H9 (cell line): ENCODE results near the gene TRMT11. TPM values are rescaled to one million over a fixed set of nuclear protein-coding genes. Genes with fewer than 3 reads are reported as not detected.

Experiments used
- DNase-seq: peaks from one replicate; pipeline ENCODE4 v3.0.0-alpha.2; 2017
- H2AFZ ChIP-seq: one replicate; pipeline ENCODE4 v1.6.1; 2013; ENCODE audit warnings: mild to moderate bottlenecking, low read length, control low read depth, moderate library complexity
- H2AK5ac ChIP-seq: 2 replicates; pipeline ENCODE4 v1.6.1; 2013; ENCODE audit warnings: low read length, control low read depth, mixed read lengths; ENCODE audit not compliant: insufficient read length
- H2BK120ac ChIP-seq: one replicate; pipeline ENCODE4 v1.6.1; 2013; ENCODE audit warnings: low read depth, mild to moderate bottlenecking, low read length, control low read depth, inconsistent platforms; ENCODE audit not compliant: poor library complexity, severe bottlenecking
- H2BK12ac ChIP-seq: 2 replicates; pipeline ENCODE4 v1.6.1; 2013; ENCODE audit warnings: low read length, control low read depth, mixed read lengths, low read depth; ENCODE audit not compliant: insufficient read length
- H2BK15ac ChIP-seq: 2 replicates; pipeline ENCODE4 v1.6.1; 2013; ENCODE audit warnings: low read depth, low read length, control low read depth
- H2BK20ac ChIP-seq: one replicate; pipeline ENCODE4 v1.6.1; 2013; ENCODE audit warnings: low read depth, mild to moderate bottlenecking, low read length, control low read depth, inconsistent platforms; ENCODE audit not compliant: poor library complexity, severe bottlenecking
- H2BK5ac ChIP-seq: 2 replicates; pipeline ENCODE4 v1.6.1; 2013; ENCODE audit warnings: low read length, control low read depth, mixed read lengths; ENCODE audit not compliant: insufficient read length
- H3K14ac ChIP-seq: 2 replicates; pipeline ENCODE4 v1.6.1; 2013; ENCODE audit warnings: low read length, control low read depth; ENCODE audit not compliant: insufficient read depth
- H3K18ac ChIP-seq: 2 replicates; pipeline ENCODE4 v1.6.1; 2013; ENCODE audit warnings: low read depth, mild to moderate bottlenecking, mixed read lengths, low read length, control low read depth; ENCODE audit not compliant: insufficient read length
- H3K23ac ChIP-seq: 2 replicates; pipeline ENCODE4 v1.6.1; 2013; ENCODE audit warnings: low read length, control low read depth, mixed read lengths, low read depth; ENCODE audit not compliant: insufficient read length
- H3K23me2 ChIP-seq: 2 replicates; pipeline ENCODE4 v1.6.1; 2013; ENCODE audit warnings: low read depth, mild to moderate bottlenecking, mixed read lengths, low read length, control low read depth; ENCODE audit not compliant: insufficient read length, poor library complexity, severe bottlenecking
- H3K27ac ChIP-seq: 2 replicates; pipeline ENCODE4 v1.5.1; 2013; ENCODE audit warnings: low read length, control low read depth, mixed read lengths, low read depth; ENCODE audit not compliant: insufficient read length
- H3K27me3 ChIP-seq: 2 replicates; pipeline ENCODE4 v1.6.1; 2013; ENCODE audit warnings: low read length, control low read depth, inconsistent platforms; ENCODE audit not compliant: insufficient read depth
- H3K4ac ChIP-seq: 2 replicates; pipeline ENCODE4 v1.6.1; 2013; ENCODE audit warnings: low read depth, mild to moderate bottlenecking, control low read depth, inconsistent platforms, low read length, moderate library complexity
- H3K4me1 ChIP-seq: 2 replicates; pipeline ENCODE4 v1.6.1; 2013; ENCODE audit warnings: low read length, control low read depth, inconsistent platforms; ENCODE audit not compliant: insufficient read depth
- H3K4me2 ChIP-seq: 2 replicates; pipeline ENCODE4 v1.6.1; 2013; ENCODE audit warnings: low read length, control low read depth, mixed read lengths; ENCODE audit not compliant: insufficient read length, insufficient read depth
- H3K56ac ChIP-seq: 2 replicates; pipeline ENCODE4 v1.6.1; 2013; ENCODE audit warnings: low read depth, mild to moderate bottlenecking, mixed read lengths, low read length, control low read depth; ENCODE audit not compliant: insufficient read length
- H3K79me1 ChIP-seq: 2 replicates; pipeline ENCODE4 v1.6.1; 2013; ENCODE audit warnings: low read depth, mild to moderate bottlenecking, moderate library complexity, low read length, control low read depth, inconsistent platforms; ENCODE audit not compliant: insufficient read depth, poor library complexity, severe bottlenecking
- H3K79me2 ChIP-seq: 2 replicates; pipeline ENCODE4 v1.6.1; 2013; ENCODE audit warnings: low read length, control low read depth, inconsistent platforms; ENCODE audit not compliant: insufficient read depth
- H3K9ac ChIP-seq: 2 replicates; pipeline ENCODE4 v1.6.1; 2013; ENCODE audit warnings: low read length, control low read depth, mixed read lengths; ENCODE audit not compliant: insufficient read length; ENCODE audit errors: extremely low read depth
- H3K9me3 ChIP-seq: one replicate; pipeline ENCODE4 v1.6.1; 2013; ENCODE audit warnings: low read depth, low read length, inconsistent platforms; ENCODE audit not compliant: control insufficient read depth
- H3T11ph ChIP-seq: one replicate; pipeline ENCODE4 v1.6.1; 2013; ENCODE audit warnings: mild to moderate bottlenecking, low read length, control low read depth, inconsistent platforms
- H4K20me1 ChIP-seq: one replicate; pipeline ENCODE4 v1.6.1; 2013; ENCODE audit not compliant: control insufficient read depth, insufficient read length, insufficient read depth
- H4K5ac ChIP-seq: 2 replicates; pipeline ENCODE4 v1.6.1; 2013; ENCODE audit warnings: low read depth, mild to moderate bottlenecking, mixed read lengths, low read length, control low read depth; ENCODE audit not compliant: insufficient read length
- H4K8ac ChIP-seq: replicated peaks from 2 replicates; pipeline ENCODE4 v1.6.1; 2013; ENCODE audit warnings: low read length, control low read depth, mixed read lengths, low read depth; ENCODE audit not compliant: insufficient read length
- H4K91ac ChIP-seq: 2 replicates; pipeline ENCODE4 v1.6.1; 2013; ENCODE audit warnings: low read depth, mild to moderate bottlenecking, moderate library complexity, mixed read lengths, low read length, control low read depth; ENCODE audit not compliant: insufficient read length
- H3K27ac Mint-ChIP-seq, 3 experiments: 2 replicates in 2 of 3; 3 replicates in 1 of 3; pipeline ENCODE4 v1.8.0; 2020 to 2021; ENCODE audit warnings: mixed read lengths in 3 of 3, mild to moderate bottlenecking in 1 of 3, moderate library complexity in 1 of 3
- H3K27me3 Mint-ChIP-seq: 2 replicates; pipeline ENCODE4 v1.8.0; 2021; ENCODE audit warnings: low read depth, mild to moderate bottlenecking, moderate library complexity, mixed read lengths
- H3K36me3 Mint-ChIP-seq, 3 experiments: 2 replicates in 2 of 3; 3 replicates in 1 of 3; pipeline ENCODE4 v1.8.0; 2020 to 2021; ENCODE audit warnings: low read depth in 3 of 3, mixed read lengths in 3 of 3; ENCODE audit not compliant: insufficient read depth in 1 of 3
- H3K4me1 Mint-ChIP-seq, 2 experiments: 2 replicates each; pipeline ENCODE4 v1.8.0; 2020; ENCODE audit warnings: mixed read lengths in 2 of 2
- H3K4me3 Mint-ChIP-seq, 2 experiments: 2 replicates in 1 of 2; 3 replicates in 1 of 2; pipeline ENCODE4 v1.8.0; 2020 to 2021; ENCODE audit warnings: mild to moderate bottlenecking in 2 of 2, mixed read lengths in 2 of 2, moderate library complexity in 1 of 2
- H3K9me3 Mint-ChIP-seq, 2 experiments: 2 replicates in 1 of 2; 3 replicates in 1 of 2; pipeline ENCODE4 v1.8.0; 2020; ENCODE audit warnings: mild to moderate bottlenecking in 2 of 2, mixed read lengths in 2 of 2, moderate library complexity in 1 of 2
- CTCF ChIP-seq: fragments of 200-600 bp; sonication (generic); conservative IDR thresholded peaks from 3 replicates; pipeline ENCODE4 v1.8.0; 2021; ENCODE audit warnings: antibody characterized with exemption, mild to moderate bottlenecking
- WGBS: extraction: QIAGEN DNeasy Blood & Tissue Kit; methylation state at CpG from one replicate; pipeline ENCODE4 v1.1.7; 2013; ENCODE audit warnings: missing lambda C conversion rate, low lambda C conversion rate, mixed read lengths; ENCODE audit not compliant: insufficient read length; ENCODE audit errors: extremely low coverage; 5-methylcytosine and 5-hydroxymethylcytosine counted together
- total RNA-seq: library from RNA; stranded (reverse); gene quantifications from 2 replicates; pipeline ENCODE4 v1.2.1, GENCODE V29; 2021

TRMT11 gene
- total RNA-seq, 1 experiment from 2014 or later, result 31.1 TPM

GRCh38 chr6:125939791-125940190 lies 46.5 kb upstream of the TRMT11 start:
- no peaks in the 10 kb centered on the region for H4K20me1 ChIP-seq
- DNase-seq, result no peak
- no peak overlapping the region for H3K23ac ChIP-seq
- WGBS, result no CpG with 5 or more reads among the region's 2 CpGs
- H4K8ac ChIP-seq, result no peak overlapping the region
- no peak overlapping the region for H4K5ac ChIP-seq
- H3K27me3 ChIP-seq, result no peaks in the 10 kb centered on the region
- no peak overlapping the region for H2BK15ac ChIP-seq
- no peak for TF ChIP-seq CTCF
- peaks cover 4% of the 10 kb centered on the region for H3K27me3 Mint-ChIP-seq
- H3K79me1 ChIP-seq, result no peaks in the 10 kb centered on the region
- H3K9me3 Mint-ChIP-seq, result no peaks in the 10 kb centered on the region
- no peak overlapping the region for H2BK12ac ChIP-seq
- no peak overlapping the region for H3K27ac ChIP-seq
- H2AK5ac ChIP-seq, result no peak overlapping the region
- H3K4me2 ChIP-seq, result no peak overlapping the region
- no peak overlapping the region for H3K4ac ChIP-seq
- H3K56ac ChIP-seq, result no peak overlapping the region
- H3K9me3 ChIP-seq, result no peaks in the 10 kb centered on the region
- no peak overlapping the region for H3K27ac Mint-ChIP-seq
- no peak overlapping the region for H3K18ac ChIP-seq
- no peak overlapping the region for H3T11ph ChIP-seq
- H3K79me2 ChIP-seq, result no peaks in the 10 kb centered on the region
- H3K9ac ChIP-seq, result no peak overlapping the region
- no peak overlapping the region for H3K14ac ChIP-seq
- H2BK5ac ChIP-seq, result no peak overlapping the region
- H3K23me2 ChIP-seq, result no peaks in the 10 kb centered on the region
- no peaks in the 10 kb centered on the region; a peak in 1 of 7 replicates for H3K36me3 Mint-ChIP-seq
- no peak overlapping the region for H2BK120ac ChIP-seq
- no peak overlapping the region for H4K91ac ChIP-seq
- H2AFZ ChIP-seq, result no peak overlapping the region
- no peak overlapping the region for H2BK20ac ChIP-seq
- H3K4me1 ChIP-seq, result no peaks in the 10 kb centered on the region
- H3K4me3 Mint-ChIP-seq, result no peak overlapping the region
- H3K4me1 Mint-ChIP-seq, result no peaks in the 10 kb centered on the region
